GM12891 (cell line): ENCODE results near the gene STXBP6.
"Not testable (repeated sequence)": the region's sequence is repeated elsewhere in the genome, so short reads cannot be mapped to it uniquely, and the experiment has no call there.

Experiments
- POLR2A ChIP-seq: IDR thresholded peaks from 2 replicates; pipeline ENCODE4 v1.6.1; 2011; ENCODE audit warnings: low read depth, low read length, control low read depth
- SPI1 ChIP-seq: IDR thresholded peaks from 2 replicates; pipeline ENCODE4 v1.6.1; 2011; ENCODE audit warnings: low read depth, low read length, control low read depth
- TAF1 ChIP-seq: IDR thresholded peaks from 2 replicates; pipeline ENCODE4 v1.6.1; 2011; ENCODE audit warnings: low read depth, low read length, control low read depth

GRCh38 chr14:24962118-24962517 is 87.8 kb downstream of the STXBP6 start:
- TF ChIP-seq POLR2A, SPI1, TAF1: not testable (repeated sequence)
